Measurements from ENCODE around the gene PNMA6A. TPM values are rescaled to one million over a fixed set of nuclear protein-coding genes. Genes with fewer than 3 reads are reported as not detected.

The PNMA6A gene
- 6.7 TPM for total RNA-seq

DNA sequence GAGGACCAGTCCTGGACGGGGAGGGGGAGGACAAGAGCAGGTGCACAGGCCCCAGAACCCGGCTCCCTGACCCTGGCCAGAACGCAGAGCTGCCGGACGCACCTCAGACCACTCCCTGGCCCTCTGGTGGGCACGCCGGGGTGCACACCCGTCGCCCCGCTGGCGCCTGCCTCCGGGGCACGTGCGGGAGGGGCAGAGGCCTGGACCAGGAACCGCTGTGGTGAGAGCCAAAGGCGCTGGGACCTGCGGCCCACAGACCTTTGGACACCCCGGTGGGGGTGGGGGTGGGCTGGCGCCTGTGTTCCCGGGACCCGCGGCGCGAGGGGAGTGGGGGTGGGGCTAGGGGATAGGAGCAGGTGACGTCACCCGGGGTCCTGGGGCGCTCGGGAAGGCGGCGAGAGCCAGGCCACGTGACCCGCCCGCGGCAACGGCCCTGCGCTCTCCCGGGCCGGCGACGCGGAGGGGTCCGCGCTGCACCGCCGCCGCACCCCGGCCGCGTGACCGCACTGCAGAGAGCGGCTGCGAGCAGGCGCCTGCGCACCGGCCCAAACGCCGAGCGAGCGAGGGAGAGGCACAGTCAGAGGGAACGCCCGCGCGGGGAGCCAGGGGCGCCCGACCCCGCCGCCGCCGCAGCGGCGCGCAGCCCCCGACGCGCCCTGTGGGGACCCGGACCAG is at the start of gene PNMA6A:
PNMA6A (plus strand) TSS at position 546 of the 675 bp plus-strand sequence. CDS start 609 bp downstream, outside the sequence.

DNA sequence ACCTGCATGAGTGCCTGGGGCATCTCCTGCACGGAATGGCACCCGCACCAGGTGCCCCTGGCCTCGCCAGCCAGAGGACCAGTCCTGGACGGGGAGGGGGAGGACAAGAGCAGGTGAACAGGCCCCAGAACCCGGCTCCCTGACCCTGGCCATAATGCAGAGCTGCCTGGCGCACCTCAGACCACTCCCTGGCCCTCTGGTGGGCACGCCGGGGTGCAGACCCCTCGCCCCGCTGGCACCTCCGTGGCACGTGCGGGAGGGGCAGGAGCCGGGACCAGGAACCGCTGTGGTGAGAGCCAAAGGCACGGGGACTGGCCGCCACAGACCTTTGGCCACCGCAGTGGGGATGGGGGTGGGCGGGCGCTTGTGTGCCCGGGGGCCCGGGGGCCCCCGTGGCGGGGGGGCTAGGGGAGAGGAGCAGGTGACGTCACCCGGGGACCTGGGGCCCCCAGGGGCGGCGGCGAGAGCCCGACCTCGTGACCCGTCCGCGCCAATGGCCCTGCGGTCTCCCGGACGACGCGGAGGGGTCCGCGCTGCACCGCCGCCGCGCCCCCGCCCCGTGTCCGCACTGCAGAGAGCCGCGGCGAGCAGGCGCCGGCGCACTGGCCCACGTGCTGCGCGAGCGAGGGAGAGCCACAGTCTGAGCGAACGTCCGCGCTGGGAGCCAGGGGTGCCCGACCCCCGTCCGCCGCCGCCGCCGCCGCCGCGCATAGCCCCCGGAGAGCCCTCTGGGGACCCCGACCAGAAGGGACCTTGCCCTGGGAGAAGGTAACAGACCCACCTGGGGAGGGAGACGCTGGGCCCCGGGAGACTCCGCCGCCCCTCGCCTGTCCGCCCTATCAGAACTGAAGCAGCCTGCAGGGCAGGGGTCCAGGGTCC is 16.1 kb upstream of the PNMA6A start, which contains the start of gene PNMA3:
PNMA3 (plus strand) TSS at position 600 of the 879 bp plus-strand sequence. CDS start 586 bp downstream, outside the sequence.

Small RNA genes within 50 kb of the gene (small RNA-seq; reads per million reads assigned to genes)
- gene AC243428.1 (ENCODE audit: low replicate concordance), result not detected

Other genes starting within 250 kb of the PNMA6A start
- gene CETN2, start 241.7 kb upstream of the PNMA6A start, total RNA-seq, result 26.3 TPM
- gene NSDHL, start 241.4 kb upstream of the PNMA6A start, total RNA-seq, result 10.8 TPM
- gene ZNF185, start 174.4 kb upstream of the PNMA6A start, total RNA-seq, result 16.5 TPM
- gene PNMA5, start 78.3 kb upstream of the PNMA6A start, total RNA-seq, result not detected
- 12.5 TPM for gene PNMA3, start 16.0 kb upstream of the PNMA6A start, total RNA-seq
- not detected for gene MAGEA1, start 106.8 kb downstream of the PNMA6A start, total RNA-seq
- gene PNMA6F, start 249.3 kb downstream of the PNMA6A start, total RNA-seq, result not detected

Measured in metanephros (tissue), 2 donors.